GM12874 (cell line): ENCODE data around the gene SCARB1.

Source experiments
- TF ChIP-seq, protein P1 (sequence below): IDR thresholded peaks from 2 replicates; pipeline ENCODE4 v1.5.1; 2011; ENCODE audit warnings: low read depth, mild to moderate bottlenecking, control low read depth, low read length, moderate library complexity; ENCODE audit not compliant: insufficient read depth

The SCARB1 gene

DNA sequence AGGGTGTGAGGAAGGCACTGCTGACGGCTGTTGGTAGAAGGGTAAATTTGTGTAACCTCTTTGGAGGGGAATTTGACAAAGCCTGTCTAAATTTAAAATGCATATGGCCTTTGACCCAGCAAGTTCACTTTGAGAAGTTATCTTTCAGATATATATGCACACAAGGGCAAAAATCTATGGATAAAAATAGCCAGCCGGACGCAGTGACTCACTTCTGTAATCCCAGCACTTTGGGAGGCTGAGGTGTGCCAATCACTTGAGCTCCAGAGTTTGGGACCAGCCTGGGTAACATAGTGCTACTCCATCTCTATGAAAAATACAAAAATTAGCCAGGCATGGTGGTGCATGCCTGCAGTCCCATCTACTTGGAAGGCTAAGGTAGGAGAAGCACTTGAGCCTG, 37.3 kb upstream of the SCARB1 start:
- TF ChIP-seq, protein P1, sequence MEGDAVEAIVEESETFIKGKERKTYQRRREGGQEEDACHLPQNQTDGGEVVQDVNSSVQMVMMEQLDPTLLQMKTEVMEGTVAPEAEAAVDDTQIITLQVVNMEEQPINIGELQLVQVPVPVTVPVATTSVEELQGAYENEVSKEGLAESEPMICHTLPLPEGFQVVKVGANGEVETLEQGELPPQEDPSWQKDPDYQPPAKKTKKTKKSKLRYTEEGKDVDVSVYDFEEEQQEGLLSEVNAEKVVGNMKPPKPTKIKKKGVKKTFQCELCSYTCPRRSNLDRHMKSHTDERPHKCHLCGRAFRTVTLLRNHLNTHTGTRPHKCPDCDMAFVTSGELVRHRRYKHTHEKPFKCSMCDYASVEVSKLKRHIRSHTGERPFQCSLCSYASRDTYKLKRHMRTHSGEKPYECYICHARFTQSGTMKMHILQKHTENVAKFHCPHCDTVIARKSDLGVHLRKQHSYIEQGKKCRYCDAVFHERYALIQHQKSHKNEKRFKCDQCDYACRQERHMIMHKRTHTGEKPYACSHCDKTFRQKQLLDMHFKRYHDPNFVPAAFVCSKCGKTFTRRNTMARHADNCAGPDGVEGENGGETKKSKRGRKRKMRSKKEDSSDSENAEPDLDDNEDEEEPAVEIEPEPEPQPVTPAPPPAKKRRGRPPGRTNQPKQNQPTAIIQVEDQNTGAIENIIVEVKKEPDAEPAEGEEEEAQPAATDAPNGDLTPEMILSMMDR = no peak

DNA sequence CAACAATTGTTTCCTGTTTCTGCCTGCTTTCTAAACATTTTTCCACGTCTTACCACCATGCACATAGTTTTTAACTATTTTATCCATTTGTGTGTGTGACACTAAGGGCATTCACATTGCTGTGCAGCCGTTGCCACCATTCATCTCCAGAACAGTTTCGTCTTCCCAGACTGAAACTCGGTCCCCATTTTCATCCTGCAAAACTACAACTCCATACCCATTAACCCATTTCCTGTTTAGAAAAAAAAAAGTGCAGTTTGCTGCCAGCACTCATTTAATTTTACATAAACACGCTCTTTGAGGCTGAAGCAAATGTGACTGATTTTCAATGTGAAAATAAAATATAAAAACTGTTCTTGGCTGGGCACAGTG, 35.2 kb upstream of the SCARB1 start:
- TF ChIP-seq, protein P1 = no peak

DNA sequence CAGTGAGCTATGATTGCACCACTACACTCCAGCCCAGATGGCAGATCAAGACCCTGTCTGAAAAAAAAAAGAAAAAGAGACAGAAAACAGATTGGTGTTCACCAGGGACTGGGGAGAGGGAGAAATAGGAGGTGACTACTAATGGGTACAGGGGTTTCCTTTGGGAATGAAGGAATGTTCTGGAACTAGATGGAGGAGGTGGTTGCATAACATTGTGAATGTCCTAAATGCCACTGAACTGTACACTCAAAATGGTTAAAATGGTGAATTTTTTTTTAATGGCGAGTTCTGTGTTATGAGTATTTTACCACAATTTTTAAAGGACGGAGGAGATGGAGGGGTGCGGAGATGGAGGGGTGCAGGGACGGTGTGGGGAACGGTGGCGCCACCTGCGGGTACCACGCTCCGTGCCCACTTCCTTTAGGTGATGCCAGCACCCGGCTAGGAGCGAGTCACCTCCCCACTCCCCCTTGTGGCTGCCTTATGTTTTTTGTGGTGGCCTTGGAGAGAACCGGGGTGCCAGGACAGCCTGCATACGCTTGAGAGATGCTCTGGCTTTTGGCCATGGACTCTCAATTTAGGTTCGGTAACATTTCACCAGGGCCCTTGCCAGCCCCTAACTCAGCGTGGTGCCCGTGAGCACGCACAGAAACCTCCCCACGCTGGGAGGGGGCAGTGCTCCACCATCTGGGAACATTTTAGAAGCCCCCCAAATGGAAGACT, 34.7 kb upstream of the SCARB1 start:
- TF ChIP-seq, protein P1 = peak; percentile 82

DNA sequence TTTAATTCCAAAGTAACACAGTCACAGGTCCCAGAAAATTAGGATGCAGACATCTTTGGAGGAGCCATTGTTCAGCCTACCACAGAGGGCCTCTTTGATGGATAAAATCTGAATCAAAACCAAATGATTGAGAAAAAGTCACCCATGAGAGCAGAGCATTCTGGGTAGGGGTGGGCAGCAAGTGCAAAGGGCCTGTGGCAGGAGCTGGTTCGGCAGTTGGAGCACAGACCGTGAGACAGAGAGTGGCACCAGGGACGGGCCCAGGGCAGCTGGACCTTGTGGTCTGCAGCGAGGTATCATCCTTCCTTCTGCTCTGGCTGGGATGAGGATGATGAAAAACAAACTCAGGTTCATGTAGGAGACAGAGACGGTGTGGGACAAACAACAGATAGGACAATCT, 32.8 kb upstream of the SCARB1 start:
- TF ChIP-seq, protein P1 = no peak

DNA sequence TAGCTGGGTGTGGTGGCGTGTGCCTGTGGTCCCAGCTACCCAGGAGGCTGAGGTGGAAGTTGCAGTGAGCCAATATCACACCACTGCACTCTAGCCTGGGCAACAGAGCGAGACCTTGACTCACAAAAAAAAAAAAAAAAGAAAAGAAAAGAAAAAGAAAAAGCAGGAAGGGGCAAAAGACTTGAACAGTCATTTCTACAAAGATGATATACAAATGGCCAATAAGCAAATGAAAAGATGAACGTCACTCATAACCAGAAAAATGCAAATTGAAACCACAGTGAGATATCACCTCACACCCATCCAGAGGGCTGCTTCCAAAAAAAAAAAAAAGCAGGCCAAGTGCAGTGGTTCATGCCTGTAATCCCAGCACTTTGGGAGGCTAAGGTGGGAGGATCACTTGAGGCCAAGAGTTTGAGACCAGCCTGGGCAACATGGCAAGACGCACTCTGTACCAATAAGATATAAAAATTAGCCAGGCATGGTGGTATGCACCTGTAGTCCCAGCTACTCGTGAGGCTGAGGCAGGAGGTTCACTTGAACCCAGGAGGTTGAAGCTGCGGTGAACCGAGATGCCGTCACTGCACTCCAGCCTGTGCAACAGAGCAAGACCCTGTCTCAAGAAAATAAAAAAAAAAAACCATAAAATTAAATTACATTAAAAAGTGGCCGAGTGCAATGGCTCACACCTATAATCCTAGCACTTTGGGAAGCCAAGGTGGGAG, 30.3 kb upstream of the SCARB1 start:
- TF ChIP-seq, protein P1 = no peak

DNA sequence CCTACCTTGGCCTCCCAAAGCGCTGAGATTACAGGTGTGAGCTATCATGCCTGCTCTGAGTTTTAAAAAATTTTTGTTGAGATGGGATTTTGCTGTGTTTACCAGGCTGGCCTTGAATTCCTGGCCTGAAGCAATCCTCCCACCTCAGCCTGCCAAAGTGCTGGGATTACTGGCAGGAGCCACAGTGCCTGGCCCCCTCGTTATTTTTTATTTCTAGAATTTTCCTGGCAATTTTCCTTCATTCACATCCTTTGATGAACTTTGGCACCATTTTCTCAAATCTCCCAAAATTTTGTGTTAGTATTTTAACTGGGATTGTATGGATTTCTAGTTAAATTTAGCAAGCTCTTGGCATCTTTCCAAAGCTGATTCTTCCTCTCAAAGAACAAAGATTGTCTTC, 24.6 kb upstream of the SCARB1 start:
- TF ChIP-seq, protein P1 = no peak

DNA sequence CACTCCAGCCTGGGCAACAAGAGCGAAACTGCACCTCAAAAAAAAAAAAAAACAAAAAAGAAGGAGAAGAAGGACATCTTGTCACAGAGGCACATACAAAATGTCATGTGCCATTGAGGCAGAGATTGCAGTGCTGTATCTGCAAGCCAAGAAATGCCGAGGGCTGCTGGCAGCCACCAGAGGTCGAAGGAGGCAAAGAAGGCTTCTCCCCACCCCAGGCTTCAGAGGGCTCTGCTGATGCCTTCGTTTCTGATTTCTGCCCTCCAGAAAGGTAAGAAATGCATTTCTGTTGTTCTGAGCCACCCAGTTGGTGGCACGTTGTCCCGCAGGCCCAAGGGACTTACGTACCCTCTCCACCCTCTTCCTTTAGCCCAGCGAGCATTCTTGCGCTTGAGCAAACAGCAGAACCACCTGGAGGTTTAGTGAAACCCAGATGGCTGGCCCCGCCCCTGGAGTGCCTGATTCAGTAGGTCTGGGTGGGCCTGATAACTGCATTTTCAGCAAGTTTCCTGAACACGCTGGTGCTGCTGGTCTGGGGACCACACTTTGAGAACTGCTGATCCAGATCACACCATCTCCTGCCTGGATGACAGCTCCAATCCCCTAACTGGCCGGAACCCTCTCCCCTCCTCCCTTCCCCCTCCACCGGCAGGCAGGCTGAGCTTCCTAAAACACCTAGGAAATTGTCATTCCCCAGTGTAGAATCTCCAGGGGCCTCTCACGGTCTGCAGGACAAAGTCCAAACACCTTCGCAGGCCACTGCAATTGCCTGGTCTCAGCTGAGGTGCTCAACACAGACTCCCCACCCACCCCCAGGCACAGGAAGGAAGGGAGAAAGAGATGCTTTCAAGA, 21.1 kb upstream of the SCARB1 start:
- TF ChIP-seq, protein P1 = 0 out of 2 replicates have a peak, but pooled peaks have one; percentile 5
